Measurements from ENCODE around the gene TMEM145.
"Not testable (repeated sequence)": the region's sequence is repeated elsewhere in the genome, so short reads cannot be mapped to it uniquely, and the experiment has no call there.

TMEM145 gene

GRCh38 chr19:42313096-42313839 is at the start of gene TMEM145:
TSS of gene TMEM145 (plus strand) at chr19:42313309. CDS start at chr19:42313377, 68 bp downstream.
- DNase-seq (ENCODE audit: low read depth), result peak; percentile 63

- not testable (repeated sequence) for DNase-seq (ENCODE audit: low read depth)
Measured at GRCh38 chr19:42266105-42266504, 47.0 kb upstream of the TMEM145 start.

DNA sequence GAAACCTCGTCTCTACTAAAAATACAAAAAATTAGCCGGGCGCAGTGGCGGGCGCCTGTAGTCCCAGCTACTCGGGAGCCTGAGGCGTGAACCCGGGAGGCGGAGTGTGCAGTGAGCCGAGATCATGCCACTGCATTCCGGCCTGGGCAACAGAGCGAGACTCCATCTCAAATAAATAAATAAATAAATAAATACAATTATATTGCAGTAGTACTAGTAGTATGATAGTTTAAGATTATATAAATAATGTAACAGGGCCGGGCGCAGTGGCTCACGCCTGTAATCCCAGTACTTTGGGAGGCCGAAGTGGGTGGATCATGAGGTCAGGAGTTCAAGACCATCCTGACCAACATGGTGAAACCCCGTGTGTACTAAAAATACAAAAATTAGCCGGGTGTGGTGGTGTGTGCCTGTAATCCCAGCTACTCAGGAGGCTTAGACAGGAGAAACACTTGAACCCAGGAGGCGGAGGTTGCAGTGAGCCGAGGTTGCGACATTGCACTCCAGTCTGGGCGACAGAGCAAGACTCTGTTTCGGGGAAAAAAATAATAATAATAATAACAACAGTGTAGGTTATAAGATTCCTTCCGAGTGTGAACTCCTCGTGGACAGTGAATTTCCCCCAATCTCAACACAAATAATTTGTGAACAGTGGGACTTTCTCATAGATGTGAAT is 46.0 kb upstream of the TMEM145 start:
- not testable (repeated sequence) for DNase-seq (ENCODE audit: low read depth)

DNA sequence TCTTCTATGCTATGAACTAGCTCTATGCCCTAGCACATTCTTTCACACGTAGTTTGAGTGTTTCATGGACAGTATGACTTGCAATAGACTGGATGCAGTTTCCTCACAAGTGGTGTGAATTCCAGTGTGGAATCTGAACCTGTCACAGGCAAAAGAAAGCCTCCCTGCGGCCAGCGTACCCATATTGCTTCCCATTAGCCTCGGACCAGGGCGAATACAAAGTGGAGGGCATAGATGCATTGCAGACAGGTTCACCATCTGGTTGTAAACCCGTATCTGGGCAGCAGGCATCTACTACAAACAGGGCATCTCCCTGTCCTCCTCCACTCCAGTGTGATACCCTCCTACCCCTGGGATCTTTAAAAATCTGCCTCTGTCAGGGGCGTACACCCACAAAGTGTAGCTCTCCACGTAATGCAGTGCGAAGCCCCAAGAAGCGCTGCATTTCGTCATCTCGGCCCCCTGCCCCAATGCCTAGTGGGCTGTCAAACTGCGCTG is 45.4 kb upstream of the TMEM145 start:
- DNase-seq (ENCODE audit: low read depth), result peak; percentile 52

DNA sequence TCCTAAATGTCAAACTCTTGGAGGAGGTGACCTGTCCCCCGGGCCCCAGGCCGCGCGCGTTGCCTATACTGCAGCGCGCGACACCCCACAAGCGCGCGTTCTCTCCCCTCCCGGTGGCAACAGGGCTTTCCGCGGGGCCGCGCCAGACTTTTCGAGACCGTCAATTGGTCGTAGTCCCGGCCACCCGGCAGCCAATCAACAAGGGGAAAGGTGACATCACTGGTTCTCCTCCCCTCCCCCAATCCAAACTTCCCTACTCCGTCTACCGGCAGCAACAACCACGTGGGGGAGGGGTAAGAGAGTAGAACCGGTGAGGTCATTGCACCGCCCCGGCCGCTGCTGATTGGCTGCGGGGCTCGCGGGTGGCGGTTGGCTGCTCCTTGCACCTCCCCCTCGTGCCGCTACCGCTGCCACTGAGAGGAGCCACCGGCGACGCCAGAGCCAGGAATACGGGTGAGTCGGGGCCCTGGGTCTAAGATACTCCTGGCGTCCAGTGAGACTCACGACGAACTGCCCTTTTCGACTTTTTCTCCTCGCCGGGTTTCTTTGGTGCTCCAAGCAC is 44.9 kb upstream of the TMEM145 start:
- peak; percentile 100 for DNase-seq (ENCODE audit: low read depth)

DNA sequence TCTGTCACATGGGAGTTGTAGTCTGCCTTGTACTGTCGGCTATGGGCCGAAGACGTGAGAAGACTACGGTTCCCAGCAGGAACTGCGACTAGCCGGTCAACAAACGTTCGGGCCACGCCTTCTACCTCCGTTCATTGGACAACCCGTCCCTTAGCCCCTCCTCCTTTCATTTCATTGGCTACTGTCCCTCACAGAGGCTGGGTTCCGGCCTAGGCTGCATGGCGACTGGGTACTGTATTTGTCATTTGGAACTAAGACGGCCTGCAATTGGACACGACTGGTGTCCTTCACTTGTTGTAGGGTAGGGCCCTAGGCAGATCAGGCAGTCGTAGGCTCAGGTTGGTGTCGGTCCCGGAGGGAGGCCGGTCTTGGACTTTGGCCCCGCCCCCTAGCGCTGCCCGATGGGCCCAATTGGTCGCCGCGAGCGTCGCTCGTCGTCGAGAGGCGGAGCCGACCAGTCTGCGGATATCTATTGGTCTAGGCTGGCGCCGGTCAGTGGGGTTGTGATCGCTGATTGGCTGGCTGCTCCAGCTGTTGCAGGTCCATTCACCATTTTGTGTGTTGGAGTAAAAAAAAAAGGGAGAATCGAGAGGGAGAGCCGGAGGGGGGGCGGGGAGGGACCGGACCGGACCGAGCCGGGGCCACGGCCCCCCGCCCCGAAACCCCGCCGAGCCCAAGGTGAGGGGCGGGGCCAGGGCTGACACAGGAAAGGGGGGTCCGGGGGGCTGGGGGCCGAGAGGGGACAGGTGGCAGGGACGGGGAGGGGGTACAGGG is 44.2 kb upstream of the TMEM145 start, which contains the start of gene CIC:
Gene CIC (plus strand): TSS at position 549 of the 774 bp plus-strand sequence. CDS start 2,532 bp downstream, outside the sequence.
- peak; percentile 100 for DNase-seq (ENCODE audit: low read depth)

GRCh38 chr19:42269478-42270345 is 43.4 kb upstream of the TMEM145 start:
- peak; percentile 26 for DNase-seq (ENCODE audit: low read depth)

- peak; percentile 89 for DNase-seq (ENCODE audit: low read depth)
Measured at GRCh38 chr19:42270346-42271044, 42.6 kb upstream of the TMEM145 start.

GRCh38 chr19:42271045-42271419 is 42.1 kb upstream of the TMEM145 start:
- peak; percentile 27 for DNase-seq (ENCODE audit: low read depth)

DNA sequence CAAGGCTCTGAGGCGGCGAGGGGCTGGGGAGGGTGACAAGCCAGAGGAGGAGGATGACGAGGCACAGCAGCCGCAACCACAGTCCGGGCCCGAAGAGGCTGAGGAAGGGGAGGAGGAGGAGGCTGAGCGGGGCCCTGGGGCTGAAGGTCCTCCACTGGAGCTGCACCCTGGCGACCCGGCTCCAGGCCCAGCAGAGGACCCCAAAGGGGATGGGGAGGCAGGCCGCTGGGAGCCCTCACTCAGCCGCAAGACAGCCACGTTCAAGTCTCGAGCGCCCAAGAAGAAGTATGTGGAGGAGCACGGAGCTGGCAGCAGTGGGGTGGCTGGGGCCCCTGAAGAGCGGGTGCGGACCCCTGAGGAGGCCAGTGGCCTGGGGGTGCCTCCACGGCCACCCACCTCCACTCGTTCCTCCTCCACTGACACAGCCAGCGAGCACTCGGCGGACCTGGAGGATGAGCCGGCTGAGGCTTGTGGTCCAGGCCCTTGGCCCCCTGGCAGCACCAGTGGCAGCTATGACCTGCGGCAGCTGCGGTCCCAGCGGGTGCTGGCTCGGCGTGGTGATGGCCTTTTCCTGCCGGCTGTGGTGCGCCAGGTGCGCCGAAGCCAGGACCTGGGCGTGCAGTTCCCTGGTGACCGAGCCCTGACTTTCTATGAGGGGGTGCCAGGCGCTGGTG is 41.1 kb upstream of the TMEM145 start:
- DNase-seq (ENCODE audit: low read depth), result no peak

GRCh38 chr19:42272535-42272897 is 40.6 kb upstream of the TMEM145 start:
- DNase-seq (ENCODE audit: low read depth), result no peak

DNA sequence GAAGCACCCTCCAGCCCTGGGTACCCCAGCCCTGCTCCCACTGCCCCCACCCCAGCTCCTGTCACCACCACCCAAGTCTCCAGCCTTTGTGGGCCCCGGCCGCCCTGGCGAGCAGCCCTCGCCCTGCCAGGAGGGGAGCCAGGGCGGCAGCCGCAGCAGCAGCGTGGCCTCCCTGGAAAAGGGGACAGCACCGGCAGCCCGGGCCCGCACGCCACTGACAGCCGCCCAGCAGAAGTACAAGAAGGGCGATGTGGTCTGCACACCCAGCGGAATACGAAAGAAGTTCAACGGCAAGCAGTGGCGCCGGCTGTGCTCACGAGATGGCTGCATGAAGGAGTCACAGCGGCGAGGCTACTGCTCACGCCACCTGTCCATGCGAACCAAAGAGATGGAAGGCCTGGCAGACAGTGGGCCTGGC is 40.1 kb upstream of the TMEM145 start:
- DNase-seq (ENCODE audit: low read depth), result no peak

DNA sequence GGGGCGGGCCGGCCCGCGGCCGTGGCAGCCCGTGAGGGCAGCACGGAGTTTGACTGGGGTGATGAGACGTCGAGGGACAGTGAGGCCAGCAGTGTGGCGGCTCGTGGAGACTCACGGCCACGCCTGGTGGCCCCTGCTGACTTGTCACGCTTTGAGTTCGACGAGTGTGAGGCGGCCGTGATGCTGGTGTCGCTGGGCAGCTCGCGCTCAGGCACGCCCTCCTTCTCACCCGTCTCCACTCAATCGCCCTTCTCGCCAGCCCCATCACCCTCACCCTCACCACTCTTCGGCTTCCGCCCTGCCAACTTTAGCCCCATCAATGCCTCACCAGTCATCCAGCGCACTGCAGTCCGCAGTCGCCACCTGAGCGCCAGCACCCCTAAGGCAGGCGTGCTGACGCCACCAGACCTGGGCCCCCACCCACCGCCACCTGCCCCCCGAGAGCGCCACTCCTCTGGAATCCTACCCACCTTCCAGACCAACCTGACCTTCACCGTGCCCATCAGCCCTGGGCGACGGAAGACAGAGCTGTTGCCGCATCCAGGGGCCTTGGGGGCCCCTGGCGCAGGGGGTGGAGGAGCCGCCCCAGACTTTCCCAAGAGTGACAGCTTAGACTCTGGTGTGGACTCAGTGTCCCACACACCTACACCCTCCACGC is 39.6 kb upstream of the TMEM145 start:
- no peak for DNase-seq (ENCODE audit: low read depth)

GRCh38 chr19:42274065-42274682 is 38.9 kb upstream of the TMEM145 start:
- DNase-seq (ENCODE audit: low read depth), result no peak

DNA sequence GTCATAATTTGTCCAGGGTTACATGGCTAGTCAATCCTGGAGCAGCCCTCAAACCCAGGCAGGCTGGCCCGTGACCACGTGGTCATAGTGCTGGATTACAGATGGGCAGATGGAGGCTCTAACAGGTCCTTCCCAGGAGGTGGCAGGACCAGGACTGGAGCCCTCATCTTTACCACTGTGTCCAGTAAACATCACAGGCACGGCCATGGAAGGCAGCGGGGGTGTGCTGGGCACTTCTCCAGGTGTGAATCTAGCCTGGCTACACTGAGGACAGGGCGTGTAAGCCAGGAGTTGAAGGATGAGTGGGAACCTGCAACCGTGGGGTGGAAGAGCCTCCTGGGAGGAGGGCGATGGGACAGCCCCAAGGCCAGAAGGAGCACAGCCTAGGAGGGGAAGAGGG is 38.0 kb upstream of the TMEM145 start:
- DNase-seq (ENCODE audit: low read depth), result no peak

- no peak for DNase-seq (ENCODE audit: low read depth)
Measured at GRCh38 chr19:42275517-42275916, 37.6 kb upstream of the TMEM145 start.

DNA sequence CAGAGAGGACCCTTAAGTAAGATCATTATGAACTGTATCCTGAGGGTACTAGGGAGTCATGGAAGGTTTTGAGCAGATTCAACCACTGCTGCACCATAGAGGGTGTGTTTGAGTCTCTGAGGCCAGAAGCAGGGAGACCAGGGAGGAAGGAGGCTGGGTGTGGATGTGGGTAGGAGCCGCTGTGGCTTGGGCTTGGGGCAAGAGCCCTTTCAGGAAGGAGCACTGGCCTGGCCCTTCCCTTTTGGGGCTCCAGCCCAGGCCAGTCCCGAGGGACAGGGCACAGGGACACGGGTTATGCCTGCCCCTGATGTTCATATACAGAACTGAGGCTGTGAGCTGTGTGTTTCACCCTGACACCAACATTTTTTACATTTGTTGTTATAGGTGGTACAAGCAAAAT is 36.8 kb upstream of the TMEM145 start:
- DNase-seq (ENCODE audit: low read depth), result no peak

DNA sequence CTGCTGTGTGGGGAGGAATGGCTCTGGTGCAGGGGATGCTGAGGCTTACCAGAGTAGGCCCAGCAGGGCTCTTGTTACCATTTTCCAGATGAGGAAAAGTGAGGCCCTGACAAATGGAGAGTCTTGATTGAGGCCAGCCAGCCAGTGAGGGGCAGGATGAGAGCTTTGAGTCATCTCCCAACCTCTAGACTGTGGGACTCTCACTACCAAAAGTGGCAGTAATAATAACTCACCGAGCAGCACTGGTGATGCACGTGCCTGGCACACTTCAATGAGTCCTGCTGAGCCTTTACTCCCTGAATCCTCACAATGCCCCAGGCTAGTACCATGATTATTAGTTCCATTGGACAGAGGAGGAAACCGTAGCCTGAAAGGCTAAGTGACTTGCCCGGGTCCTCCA is 36.3 kb upstream of the TMEM145 start:
- peak; percentile 79 for DNase-seq (ENCODE audit: low read depth)

Measured in EH (cell line).